Endodermal cell (in vitro differentiated cells): ENCODE results near the gene PDLIM5. TPM values are rescaled to one million over a fixed set of nuclear protein-coding genes. Genes with fewer than 3 reads are reported as not detected.
A peak's percentile ranks its signal among the peaks of the same experiment; 100 is the strongest.

Experiments used
- DNase-seq: peaks from one replicate; pipeline ENCODE4 v3.0.0-alpha.2; 2017
- H3K27ac ChIP-seq: 2 replicates; pipeline ENCODE4 v1.5.1; 2013; ENCODE audit warnings: mild to moderate bottlenecking, low read depth, low read length, moderate library complexity
- H3K27me3 ChIP-seq: 2 replicates; pipeline ENCODE4 v1.6.1; 2013; ENCODE audit warnings: mild to moderate bottlenecking, low read length, moderate library complexity; ENCODE audit not compliant: insufficient read depth, control insufficient read depth, poor library complexity, severe bottlenecking
- H3K36me3 ChIP-seq: 2 replicates; pipeline ENCODE4 v1.7.0; 2013; ENCODE audit warnings: mild to moderate bottlenecking, low read length, moderate library complexity; ENCODE audit not compliant: control insufficient read depth, insufficient read depth
- H3K4me1 ChIP-seq: one replicate; pipeline ENCODE4 v1.7.0; 2013; ENCODE audit warnings: low read length; ENCODE audit not compliant: control insufficient read depth, insufficient read depth
- H3K4me3 ChIP-seq: 2 replicates; pipeline ENCODE4 v1.5.1; 2013; ENCODE audit warnings: mild to moderate bottlenecking, low read length, moderate library complexity
- H3K9ac ChIP-seq: 2 replicates; pipeline ENCODE4 v1.6.1; 2013; ENCODE audit warnings: mild to moderate bottlenecking, low read length, moderate library complexity; ENCODE audit not compliant: poor library complexity, severe bottlenecking; ENCODE audit errors: extremely low read depth
- H3K9me3 ChIP-seq: 2 replicates; pipeline ENCODE4 v1.6.1; 2013; ENCODE audit warnings: mild to moderate bottlenecking, low read length, moderate library complexity; ENCODE audit not compliant: control insufficient read depth
- H3K27ac Mint-ChIP-seq: 2 replicates; pipeline ENCODE4 v1.8.0; 2020; ENCODE audit warnings: mixed read lengths
- H3K27me3 Mint-ChIP-seq: 2 replicates; pipeline ENCODE4 v1.8.0; 2021; ENCODE audit warnings: mild to moderate bottlenecking, mixed read lengths; ENCODE audit not compliant: insufficient read depth
- H3K36me3 Mint-ChIP-seq: 2 replicates; pipeline ENCODE4 v1.8.0; 2020; ENCODE audit warnings: low read depth, mixed read lengths
- H3K4me1 Mint-ChIP-seq: 2 replicates; pipeline ENCODE4 v1.8.0; 2020; ENCODE audit warnings: mixed read lengths
- H3K4me3 Mint-ChIP-seq: 2 replicates; pipeline ENCODE4 v1.8.0; 2020; ENCODE audit warnings: mild to moderate bottlenecking, moderate library complexity, mixed read lengths
- H3K9me3 Mint-ChIP-seq: 2 replicates; pipeline ENCODE4 v1.8.0; 2020; ENCODE audit warnings: mild to moderate bottlenecking, mixed read lengths
- CTCF ChIP-seq: fragments of 200-600 bp; sonication (generic); conservative IDR thresholded peaks from 2 replicates; pipeline ENCODE4 v1.5.0; 2021; ENCODE audit warnings: antibody characterized with exemption, mild to moderate bottlenecking
- WGBS, 2 experiments: methylation state at CpG; one replicate each; pipeline versions ENCODE4 v1.1.5 to v1.1.7; 2013; ENCODE audit warnings: missing lambda C conversion rate in 2 of 2, mixed read lengths in 1 of 2; ENCODE audit not compliant: insufficient coverage in 1 of 2, insufficient read length in 1 of 2; 5-methylcytosine and 5-hydroxymethylcytosine counted together
- total RNA-seq, 2 donors: library from RNA; stranded (reverse); fragmentation: NEBNext Ultra II Directional in 1 of 2; extraction: Animal tissue kit (Norgen Biotek cat#: 25700) in 1 of 2; gene quantifications; 2 replicates in 1 of 2; 3 replicates in 1 of 2; pipeline ENCODE4 v1.2.1, GENCODE V29; 2021

The PDLIM5 gene
- total RNA-seq, 2 donors from 2014 or later, result 91.0 to 149 TPM

GRCh38 chr4:94479358-94480141 lies 27.8 kb downstream of the PDLIM5 start:
- Mint-ChIP-seq H3K4me1 (peaks cover 18% of the 10 kb centered on the region), H3K4me3 (no peak overlapping the region), H3K9me3 (no peaks in the 10 kb centered on the region), H3K27me3 (no peaks in the 10 kb centered on the region), H3K36me3 (peaks cover 8% of the 10 kb centered on the region), H3K27ac (no peak overlapping the region)
- no peak overlapping the region for H3K27ac ChIP-seq
- H3K4me1 ChIP-seq, result no peaks in the 10 kb centered on the region
- H3K9me3 ChIP-seq, result no peaks in the 10 kb centered on the region
- no peak overlapping the region for H3K9ac ChIP-seq
- peaks cover 16% of the 10 kb centered on the region for H3K36me3 ChIP-seq
- 86 to 90% methylated on average over 1 to 4 of the region's 5 CpGs for WGBS, 2 experiments
- TF ChIP-seq CTCF, result no peak
- H3K27me3 ChIP-seq, result no peaks in the 10 kb centered on the region
- DNase-seq, result no peak
- H3K4me3 ChIP-seq, result no peak overlapping the region

- peak overlapping the region; percentile 53 for H3K27ac Mint-ChIP-seq
- no peaks in the 10 kb centered on the region for H3K4me1 ChIP-seq
- TF ChIP-seq CTCF, result no peak
- H3K27ac ChIP-seq, result no peak overlapping the region
- DNase-seq, result no peak
- peaks cover 15% of the 10 kb centered on the region for H3K4me1 Mint-ChIP-seq
- H3K9me3 ChIP-seq, result no peaks in the 10 kb centered on the region
- H3K36me3 Mint-ChIP-seq, result peaks cover 8% of the 10 kb centered on the region
- no peaks in the 10 kb centered on the region for H3K27me3 Mint-ChIP-seq
- no peaks in the 10 kb centered on the region for H3K27me3 ChIP-seq
- H3K36me3 ChIP-seq, result peaks cover 18% of the 10 kb centered on the region
- no peaks in the 10 kb centered on the region for H3K9me3 Mint-ChIP-seq
- H3K9ac ChIP-seq, result no peak overlapping the region
- no peak overlapping the region for H3K4me3 ChIP-seq
- no peak overlapping the region for H3K4me3 Mint-ChIP-seq
- WGBS, 2 experiments, result 87 to 100% methylated on average over 1 of the region's 2 CpGs
These were observed 28.7 kb downstream of the PDLIM5 start for GRCh38 chr4:94480362-94480951.

- no peak overlapping the region for H3K27ac ChIP-seq
- Mint-ChIP-seq H3K27me3 (no peaks in the 10 kb centered on the region), H3K36me3 (peaks cover 6% of the 10 kb centered on the region), H3K27ac (no peak overlapping the region), H3K4me1 (peaks cover 14% of the 10 kb centered on the region), H3K9me3 (no peaks in the 10 kb centered on the region), H3K4me3 (no peak overlapping the region)
- no peaks in the 10 kb centered on the region for H3K4me1 ChIP-seq
- peaks cover 21% of the 10 kb centered on the region for H3K36me3 ChIP-seq
- H3K9ac ChIP-seq, result no peak overlapping the region
- no peak for TF ChIP-seq CTCF
- no peaks in the 10 kb centered on the region for H3K9me3 ChIP-seq
- WGBS, 2 experiments, result 95 to 97% methylated on average over 3 to 4 of the region's 4 CpGs
- DNase-seq, result no peak
- no peaks in the 10 kb centered on the region for H3K27me3 ChIP-seq
- H3K4me3 ChIP-seq, result no peak overlapping the region
These were observed 32.2 kb downstream of the PDLIM5 start for GRCh38 chr4:94483895-94484294.
